DND-41 (cell line): Measurements from ENCODE around the gene FEM1B.

Experiments
- EZH2 ChIP-seq: IDR thresholded peaks from 3 replicates; pipeline ENCODE4 v1.6.1; 2012; ENCODE audit warnings: borderline replicate concordance, low read depth, mild to moderate bottlenecking, moderate library complexity, low read length, inconsistent platforms; ENCODE audit not compliant: severe bottlenecking
- TF ChIP-seq, protein P1 (sequence below): IDR thresholded peaks from 2 replicates; pipeline ENCODE4 v1.5.1; 2012; ENCODE audit warnings: borderline replicate concordance, low read length, moderate library complexity, mild to moderate bottlenecking; ENCODE audit not compliant: poor library complexity, severe bottlenecking; ENCODE audit errors: extremely low read depth

DNA sequence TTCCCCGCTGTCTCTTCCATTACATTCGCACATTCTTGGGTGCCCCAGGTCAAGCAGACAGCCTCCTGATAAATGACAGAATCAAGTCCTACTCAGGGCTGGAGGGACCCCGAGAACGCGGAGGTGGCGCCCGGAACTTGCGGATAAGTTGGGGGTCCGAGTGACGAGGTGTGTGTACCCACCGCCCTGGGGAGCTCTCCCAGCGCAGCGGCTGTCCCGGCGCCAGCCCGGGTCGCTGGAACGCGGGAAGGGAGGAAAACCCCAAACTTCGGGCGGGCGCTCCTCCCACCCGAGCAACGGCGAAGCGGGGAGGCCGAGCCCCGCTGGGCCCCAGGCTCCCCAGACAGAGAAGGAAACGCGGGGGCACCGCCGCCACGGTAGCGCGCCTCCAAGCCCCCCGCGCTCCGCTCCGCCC is 48.6 kb upstream of the FEM1B start:
- TF ChIP-seq, protein P1, sequence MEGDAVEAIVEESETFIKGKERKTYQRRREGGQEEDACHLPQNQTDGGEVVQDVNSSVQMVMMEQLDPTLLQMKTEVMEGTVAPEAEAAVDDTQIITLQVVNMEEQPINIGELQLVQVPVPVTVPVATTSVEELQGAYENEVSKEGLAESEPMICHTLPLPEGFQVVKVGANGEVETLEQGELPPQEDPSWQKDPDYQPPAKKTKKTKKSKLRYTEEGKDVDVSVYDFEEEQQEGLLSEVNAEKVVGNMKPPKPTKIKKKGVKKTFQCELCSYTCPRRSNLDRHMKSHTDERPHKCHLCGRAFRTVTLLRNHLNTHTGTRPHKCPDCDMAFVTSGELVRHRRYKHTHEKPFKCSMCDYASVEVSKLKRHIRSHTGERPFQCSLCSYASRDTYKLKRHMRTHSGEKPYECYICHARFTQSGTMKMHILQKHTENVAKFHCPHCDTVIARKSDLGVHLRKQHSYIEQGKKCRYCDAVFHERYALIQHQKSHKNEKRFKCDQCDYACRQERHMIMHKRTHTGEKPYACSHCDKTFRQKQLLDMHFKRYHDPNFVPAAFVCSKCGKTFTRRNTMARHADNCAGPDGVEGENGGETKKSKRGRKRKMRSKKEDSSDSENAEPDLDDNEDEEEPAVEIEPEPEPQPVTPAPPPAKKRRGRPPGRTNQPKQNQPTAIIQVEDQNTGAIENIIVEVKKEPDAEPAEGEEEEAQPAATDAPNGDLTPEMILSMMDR = no peak
- no peak for TF ChIP-seq EZH2
